ENCODE results near the gene SLPI. TPM values are rescaled to one million over a fixed set of nuclear protein-coding genes. Genes with fewer than 3 reads are reported as not detected.

Gene SLPI
- total and polyA plus RNA-seq, 8 donors: 9.7 to 420 (median 138) TPM

GRCh38 chr20:45283551-45284057 is 29.2 kb upstream of the SLPI start:
- H3K4me1 ChIP-seq: no peaks in the 10 kb centered on the region
- no peak overlapping the region for H3K4me3 ChIP-seq
- TF ChIP-seq POLR2AphosphoS5 (IDR thresholded peaks at IDR 0.05): no peak
- TF ChIP-seq EP300 (IDR thresholded peaks at IDR 0.05): no peak
- no peak for TF ChIP-seq POLR2A (IDR thresholded peaks at IDR 0.05)
- intact Hi-C loops (cut with DNase I; ENCODE audit: low total_unique reads): loop anchor here (10.0 kb wide), 1 partner anchor 149 kb away; no protein-coding TSS in a partner anchor
- no peak for DNase-seq
- H3K27ac ChIP-seq: no peak overlapping the region
- H3K36me3 ChIP-seq: no peaks in the 10 kb centered on the region
- 33 to 54% (median 47%) methylated on average over 4 of the region's 4 CpGs for WGBS, 5 donors
- peaks cover 0 to 44% (median 0%) of the 10 kb centered on the region in 3 donors for H3K27me3 ChIP-seq
- no peaks in the 10 kb centered on the region for H3K9me3 ChIP-seq

- TF ChIP-seq EP300 (IDR thresholded peaks at IDR 0.05) (no peak), CTCF (IDR thresholded peaks at IDR 0.05) (no peak), POLR2AphosphoS5 (IDR thresholded peaks at IDR 0.05) (no peak), POLR2A (IDR thresholded peaks at IDR 0.05) (no peak)
- no peak for DNase-seq
- Histone ChIP-seq H3K4me1 (no peaks in the 10 kb centered on the region), H3K9me3 (no peaks in the 10 kb centered on the region), H3K36me3 (no peaks in the 10 kb centered on the region), H3K4me3 (no peak overlapping the region), H3K27me3 (peaks cover 0 to 44% (median 0%) of the 10 kb centered on the region in 3 donors), H3K27ac (no peak overlapping the region)
- 56 to 67% (median 61%) methylated on average over 7 of the region's 7 CpGs for WGBS, 5 donors
- intact Hi-C loops (cut with DNase I; ENCODE audit: low total_unique reads): loop anchor here (10.0 kb wide), 1 partner anchor 148 kb away; no protein-coding TSS in a partner anchor
Measured at GRCh38 chr20:45282700-45283550, 28.6 kb upstream of the SLPI start.

- Histone ChIP-seq H3K4me3 (no peak overlapping the region), H3K9me3 (no peaks in the 10 kb centered on the region)
- 70 to 93% (median 82%) methylated on average over 1 of the region's 1 CpG for WGBS, 5 donors
Measured at GRCh38 chr20:45279992-45280391, 25.6 kb upstream of the SLPI start.

GRCh38 chr20:45275338-45275737 is 21.0 kb upstream of the SLPI start:
- Histone ChIP-seq H3K36me3 (no peaks in the 10 kb centered on the region), H3K4me1 (no peaks in the 10 kb centered on the region), H3K4me3 (no peak overlapping the region), H3K27me3 (peaks cover 0 to 32% (median 0%) of the 10 kb centered on the region in 3 donors), H3K27ac (no peak overlapping the region), H3K9me3 (no peaks in the 10 kb centered on the region)
- TF ChIP-seq POLR2AphosphoS5 (IDR thresholded peaks at IDR 0.05): no peak
- intact Hi-C loops (cut with DNase I; ENCODE audit: low total_unique reads): no loop called here
- no peak for DNase-seq
- 57 to 67% (median 65%) methylated on average over 3 of the region's 3 CpGs for WGBS, 5 donors

More at GRCh38 chr20:45279992-45280391, 25.6 kb upstream of the SLPI start:
- TF ChIP-seq POLR2A (IDR thresholded peaks at IDR 0.05) (no peak), CTCF (IDR thresholded peaks at IDR 0.05) (no peak), EP300 (IDR thresholded peaks at IDR 0.05) (no peak), POLR2AphosphoS5 (IDR thresholded peaks at IDR 0.05) (no peak)
- no peaks in the 10 kb centered on the region for H3K4me1 ChIP-seq
- H3K27ac ChIP-seq: no peak overlapping the region
- no peak for DNase-seq
- intact Hi-C loops (cut with DNase I; ENCODE audit: low total_unique reads): loop anchor here (10.0 kb wide), 1 partner anchor 145 kb away; no protein-coding TSS in a partner anchor
- no peaks in the 10 kb centered on the region for H3K36me3 ChIP-seq
- H3K27me3 ChIP-seq: peaks cover 0 to 55% (median 0%) of the 10 kb centered on the region in 3 donors

- no peak overlapping the region for H3K4me3 ChIP-seq
- no peak overlapping the region for H3K27ac ChIP-seq
- intact Hi-C loops (cut with DNase I; ENCODE audit: low total_unique reads): no loop called here
- no peaks in the 10 kb centered on the region for H3K27me3 ChIP-seq
- DNase-seq: no peak
- 75 to 86% (median 82%) methylated on average over 4 of the region's 4 CpGs for WGBS, 5 donors
- H3K9me3 ChIP-seq: no peaks in the 10 kb centered on the region
- no peaks in the 10 kb centered on the region for H3K36me3 ChIP-seq
- H3K4me1 ChIP-seq: no peaks in the 10 kb centered on the region
- TF ChIP-seq CTCF (IDR thresholded peaks at IDR 0.05): no peak
- TF ChIP-seq POLR2AphosphoS5 (IDR thresholded peaks at IDR 0.05): no peak
Measured at GRCh38 chr20:45269754-45270270, 15.4 kb upstream of the SLPI start.
